Measurements from ENCODE around the gene ZBTB42.

- TF ChIP-seq TAF1 (IDR thresholded peaks at IDR 0.05; ENCODE audit: low read depth) (no peak), CREB1 (IDR thresholded peaks at IDR 0.05; ENCODE audit: low read depth) (no peak), RAD21 (IDR thresholded peaks at IDR 0.05; ENCODE audit: low read depth) (no peak)
Observed at GRCh38 chr14:104852280-104852663, 51.4 kb downstream of the ZBTB42 start.

All from Ishikawa (cell line).